ENCODE measurements around the gene OR10H3.

DNA sequence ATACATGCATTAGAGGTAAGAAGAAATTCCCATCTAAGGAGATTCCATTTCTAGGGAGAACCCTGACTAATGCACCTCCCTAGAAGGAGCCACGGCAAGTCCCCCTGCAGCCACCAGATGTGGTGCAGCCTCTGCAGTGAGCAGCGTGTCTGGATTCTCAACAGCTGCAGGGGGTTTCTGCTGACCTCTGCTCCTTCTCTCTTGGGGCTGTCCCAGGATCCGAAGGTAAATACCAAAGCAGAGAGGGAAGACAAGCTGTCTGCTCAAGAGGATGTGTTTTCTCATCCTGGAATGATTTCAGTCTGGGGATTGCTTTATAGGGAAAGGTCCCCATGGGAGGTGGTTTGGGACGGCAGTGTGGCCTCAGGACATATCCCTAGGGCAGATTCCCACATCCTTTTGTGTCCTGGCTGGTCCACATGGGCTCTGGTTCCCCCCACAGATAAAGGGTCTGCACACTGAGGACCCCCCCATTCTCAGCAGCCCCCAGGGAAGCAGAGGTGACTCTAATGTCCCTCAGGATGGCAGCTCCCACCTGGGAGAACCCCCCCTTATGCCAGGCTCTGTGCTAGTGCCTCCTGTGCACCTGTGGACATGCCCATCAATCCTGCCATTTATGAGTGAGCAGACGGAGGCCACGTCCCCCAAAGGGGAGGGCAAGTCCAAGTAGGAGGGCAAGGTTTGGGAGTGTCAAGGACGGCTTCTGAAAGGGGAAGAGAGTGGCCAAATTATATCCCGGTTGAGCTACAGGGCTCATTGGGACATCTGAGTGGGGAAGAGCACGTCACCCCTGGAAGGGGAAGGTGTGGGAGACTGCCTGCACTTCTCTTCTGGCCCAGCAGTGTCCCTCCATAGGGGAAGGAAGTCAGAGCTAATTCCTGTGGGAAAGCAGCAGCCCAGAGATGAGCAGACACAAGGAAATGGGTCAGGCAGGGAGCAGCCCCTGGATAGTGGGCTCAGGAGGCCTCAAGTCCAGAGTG is 39.5 kb downstream of the OR10H3 start:
- TF ChIP-seq, protein P1, sequence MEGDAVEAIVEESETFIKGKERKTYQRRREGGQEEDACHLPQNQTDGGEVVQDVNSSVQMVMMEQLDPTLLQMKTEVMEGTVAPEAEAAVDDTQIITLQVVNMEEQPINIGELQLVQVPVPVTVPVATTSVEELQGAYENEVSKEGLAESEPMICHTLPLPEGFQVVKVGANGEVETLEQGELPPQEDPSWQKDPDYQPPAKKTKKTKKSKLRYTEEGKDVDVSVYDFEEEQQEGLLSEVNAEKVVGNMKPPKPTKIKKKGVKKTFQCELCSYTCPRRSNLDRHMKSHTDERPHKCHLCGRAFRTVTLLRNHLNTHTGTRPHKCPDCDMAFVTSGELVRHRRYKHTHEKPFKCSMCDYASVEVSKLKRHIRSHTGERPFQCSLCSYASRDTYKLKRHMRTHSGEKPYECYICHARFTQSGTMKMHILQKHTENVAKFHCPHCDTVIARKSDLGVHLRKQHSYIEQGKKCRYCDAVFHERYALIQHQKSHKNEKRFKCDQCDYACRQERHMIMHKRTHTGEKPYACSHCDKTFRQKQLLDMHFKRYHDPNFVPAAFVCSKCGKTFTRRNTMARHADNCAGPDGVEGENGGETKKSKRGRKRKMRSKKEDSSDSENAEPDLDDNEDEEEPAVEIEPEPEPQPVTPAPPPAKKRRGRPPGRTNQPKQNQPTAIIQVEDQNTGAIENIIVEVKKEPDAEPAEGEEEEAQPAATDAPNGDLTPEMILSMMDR (IDR thresholded peaks at IDR 0.05; ENCODE audit: poor library complexity, severe bottlenecking) = no peak
- no peak for TF ChIP-seq EP300 (conservative IDR thresholded peaks at IDR 0.05; ENCODE audit: poor library complexity, severe bottlenecking)
- no peak for TF ChIP-seq POLR2AphosphoS5 (IDR thresholded peaks at IDR 0.05)
- TF ChIP-seq EZH2 (IDR thresholded peaks at IDR 0.05; ENCODE audit: borderline replicate concordance, insufficient read depth, low read length, poor library complexity, severe bottlenecking) = no peak
- TF ChIP-seq RAD21 (conservative IDR thresholded peaks at IDR 0.05) = no peak
- TF ChIP-seq, protein P2, sequence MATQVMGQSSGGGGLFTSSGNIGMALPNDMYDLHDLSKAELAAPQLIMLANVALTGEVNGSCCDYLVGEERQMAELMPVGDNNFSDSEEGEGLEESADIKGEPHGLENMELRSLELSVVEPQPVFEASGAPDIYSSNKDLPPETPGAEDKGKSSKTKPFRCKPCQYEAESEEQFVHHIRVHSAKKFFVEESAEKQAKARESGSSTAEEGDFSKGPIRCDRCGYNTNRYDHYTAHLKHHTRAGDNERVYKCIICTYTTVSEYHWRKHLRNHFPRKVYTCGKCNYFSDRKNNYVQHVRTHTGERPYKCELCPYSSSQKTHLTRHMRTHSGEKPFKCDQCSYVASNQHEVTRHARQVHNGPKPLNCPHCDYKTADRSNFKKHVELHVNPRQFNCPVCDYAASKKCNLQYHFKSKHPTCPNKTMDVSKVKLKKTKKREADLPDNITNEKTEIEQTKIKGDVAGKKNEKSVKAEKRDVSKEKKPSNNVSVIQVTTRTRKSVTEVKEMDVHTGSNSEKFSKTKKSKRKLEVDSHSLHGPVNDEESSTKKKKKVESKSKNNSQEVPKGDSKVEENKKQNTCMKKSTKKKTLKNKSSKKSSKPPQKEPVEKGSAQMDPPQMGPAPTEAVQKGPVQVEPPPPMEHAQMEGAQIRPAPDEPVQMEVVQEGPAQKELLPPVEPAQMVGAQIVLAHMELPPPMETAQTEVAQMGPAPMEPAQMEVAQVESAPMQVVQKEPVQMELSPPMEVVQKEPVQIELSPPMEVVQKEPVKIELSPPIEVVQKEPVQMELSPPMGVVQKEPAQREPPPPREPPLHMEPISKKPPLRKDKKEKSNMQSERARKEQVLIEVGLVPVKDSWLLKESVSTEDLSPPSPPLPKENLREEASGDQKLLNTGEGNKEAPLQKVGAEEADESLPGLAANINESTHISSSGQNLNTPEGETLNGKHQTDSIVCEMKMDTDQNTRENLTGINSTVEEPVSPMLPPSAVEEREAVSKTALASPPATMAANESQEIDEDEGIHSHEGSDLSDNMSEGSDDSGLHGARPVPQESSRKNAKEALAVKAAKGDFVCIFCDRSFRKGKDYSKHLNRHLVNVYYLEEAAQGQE (IDR thresholded peaks at IDR 0.05; ENCODE audit: borderline replicate concordance) = no peak
- TF ChIP-seq SMC3 (conservative IDR thresholded peaks at IDR 0.05; ENCODE audit: poor library complexity) = no peak
- no peak for TF ChIP-seq MXI1 (conservative IDR thresholded peaks at IDR 0.05; ENCODE audit: poor library complexity, severe bottlenecking)
- TF ChIP-seq TAF1 (IDR thresholded peaks at IDR 0.05; ENCODE audit: low read depth) = no peak

Data from neural cell (in vitro differentiated cells).